B cell (primary cell): ENCODE results near the gene PHC2.

Experiments used
- CTCF ChIP-seq: fragments of 200-600 bp; IDR thresholded peaks from one replicate; pipeline ENCODE4 v1.8.0; 2022; ENCODE audit warnings: antibody characterized with exemption, mild to moderate bottlenecking
- EZH2 ChIP-seq: IDR thresholded peaks from 2 replicates; pipeline ENCODE4 v1.6.1; 2012; ENCODE audit warnings: borderline replicate concordance, low read depth, mild to moderate bottlenecking, moderate library complexity, low read length; ENCODE audit not compliant: insufficient read depth, poor library complexity, severe bottlenecking

GRCh38 chr1:33348194-33348593, 82.7 kb downstream of the PHC2 start:
- TF ChIP-seq EZH2 (no peak), CTCF (no peak)
